ENCODE data around the gene CDH13. TPM values are rescaled to one million over a fixed set of nuclear protein-coding genes. Genes with fewer than 3 reads are reported as not detected.

Gene CDH13
- polyA plus RNA-seq, 3 donors: 1.0 to 7.7 (median 2.8) TPM

DNA sequence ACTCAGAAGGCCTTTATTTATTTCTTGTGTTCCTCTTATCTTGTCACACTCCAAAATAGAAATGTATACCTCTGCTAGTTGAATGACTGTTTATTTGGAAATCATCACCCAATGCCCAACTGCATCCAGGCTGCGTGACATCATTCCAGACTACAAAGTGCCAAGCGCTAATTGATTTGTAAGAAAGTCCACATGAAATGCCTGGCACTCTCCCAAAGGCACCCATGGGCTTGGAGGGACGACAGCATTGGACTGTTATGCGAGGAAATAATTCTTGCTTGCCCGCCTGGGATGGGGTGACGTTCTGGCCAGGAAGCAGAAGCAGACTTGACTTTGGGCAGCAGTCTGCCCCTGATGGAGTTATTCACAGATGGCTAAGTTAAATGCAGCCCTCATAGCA, 165.9 kb downstream of the CDH13 start:
- WGBS, 3 donors: 76 to 90% (median 84%) methylated on average over 6 of the region's 6 CpGs
- no peak overlapping the region for H3K27ac ChIP-seq (ENCODE audit: low read depth, low read length)

- no peak overlapping the region for H3K27ac ChIP-seq (ENCODE audit: low read depth, low read length)
- WGBS, 3 donors: 62 to 76% (median 65%) methylated on average over 10 of the region's 10 CpGs
These were observed 166.9 kb downstream of the CDH13 start for GRCh38 chr16:82793528-82794245.

DNA sequence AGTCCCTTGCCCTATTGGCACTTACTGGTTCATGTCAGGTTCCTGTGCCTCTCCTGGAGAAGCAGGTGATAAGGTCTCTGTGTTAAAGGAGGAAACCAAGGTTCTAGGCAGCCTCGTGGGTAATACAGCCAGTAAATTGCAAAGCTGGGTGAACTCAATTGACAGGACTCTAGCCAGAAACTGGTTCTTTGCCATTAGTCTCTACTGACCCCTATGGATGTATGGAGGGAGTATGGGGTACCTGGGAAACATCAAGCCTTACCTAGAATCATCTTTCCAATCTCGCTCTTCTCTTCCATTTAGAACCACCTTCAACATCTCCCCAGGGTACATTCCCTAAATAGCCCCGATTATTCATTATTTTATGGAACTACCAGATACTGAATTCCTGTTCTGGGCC, 169.3 kb downstream of the CDH13 start:
- WGBS, 3 donors: 56 to 75% (median 74%) methylated on average over 3 of the region's 3 CpGs

GRCh38 chr16:82801361-82801760, 174.6 kb downstream of the CDH13 start:
- WGBS, 3 donors: 82 to 88% (median 84%) methylated on average over 4 of the region's 4 CpGs
- no peak overlapping the region for H3K27ac ChIP-seq (ENCODE audit: low read depth, low read length)

More for the DNA sequence above, 169.3 kb downstream of the CDH13 start:
- H3K27ac ChIP-seq (ENCODE audit: low read depth, low read length): no peak overlapping the region

DNA sequence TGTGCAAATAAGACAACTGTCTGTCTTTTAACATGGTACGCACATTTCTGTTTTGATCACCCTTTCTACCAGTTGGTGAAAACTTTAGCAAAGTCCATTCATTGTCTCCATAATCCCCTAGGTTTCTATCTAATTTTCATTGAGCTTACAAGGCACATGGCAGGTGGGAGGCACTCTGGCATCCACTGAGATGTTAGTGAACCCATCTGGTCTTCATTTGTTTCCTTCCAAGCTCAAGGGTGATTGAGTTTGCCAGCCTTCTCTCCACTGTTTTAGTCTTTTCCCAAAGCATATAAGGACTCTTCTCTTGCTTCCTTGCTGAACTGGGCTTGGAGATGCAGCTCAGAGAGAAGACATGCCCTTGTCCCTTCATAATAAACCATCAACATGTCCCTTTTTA, 179.1 kb downstream of the CDH13 start:
- 81 to 100% (median 96%) methylated on average over 1 of the region's 1 CpG for WGBS, 3 donors
- no peak overlapping the region for H3K27ac ChIP-seq (ENCODE audit: low read depth, low read length)

DNA sequence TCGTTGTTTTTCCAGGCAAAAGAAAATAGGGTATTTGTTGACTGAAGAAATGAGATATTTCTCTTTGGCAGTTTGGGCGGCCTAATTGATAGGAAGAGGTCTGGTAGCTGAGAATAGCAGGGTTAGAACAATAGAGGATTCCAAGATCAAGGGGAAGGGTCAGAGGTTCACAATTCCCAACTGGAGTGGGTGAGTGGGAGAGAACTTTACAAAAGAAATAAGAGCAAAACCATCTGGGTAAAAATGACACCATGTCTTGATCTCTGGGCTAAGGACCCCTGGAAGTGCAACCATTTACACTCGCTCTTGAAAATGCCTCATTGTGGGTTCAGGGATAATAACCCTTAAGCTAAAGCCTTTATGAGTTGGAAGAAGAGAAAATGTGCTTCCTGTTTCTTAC, 180.5 kb downstream of the CDH13 start:
- no peak overlapping the region for H3K27ac ChIP-seq (ENCODE audit: low read depth, low read length)
- WGBS, 3 donors: 49 to 54% (median 50%) methylated on average over 3 of the region's 3 CpGs

DNA sequence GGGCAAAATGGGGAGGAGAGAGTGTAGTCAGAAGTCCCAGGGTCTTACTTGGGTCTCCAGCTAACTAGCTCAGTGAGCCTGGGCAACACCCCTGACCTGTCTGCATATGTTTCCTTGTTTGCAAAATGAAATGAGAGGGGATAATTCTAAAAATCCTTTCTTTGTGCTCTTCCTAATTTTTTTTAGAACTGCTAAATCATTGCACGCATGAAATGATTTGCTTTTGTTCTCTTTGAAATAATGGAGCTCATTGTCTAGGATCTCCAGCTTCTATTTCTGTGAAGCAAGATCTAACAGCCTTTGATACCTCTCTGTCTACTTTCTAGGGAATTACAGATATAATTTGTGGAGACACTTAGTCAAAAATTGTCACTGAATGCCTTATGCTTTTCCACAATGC, 181.3 kb downstream of the CDH13 start:
- 58 to 91% (median 76%) methylated on average over 1 of the region's 1 CpG for WGBS, 3 donors
- H3K27ac ChIP-seq (ENCODE audit: low read depth, low read length): no peak overlapping the region

GRCh38 chr16:82810077-82810476, 183.3 kb downstream of the CDH13 start:
- WGBS, 3 donors: 53 to 72% (median 71%) methylated on average over 6 of the region's 6 CpGs

GRCh38 chr16:82814059-82814458, 187.3 kb downstream of the CDH13 start:
- no peak overlapping the region for H3K27ac ChIP-seq (ENCODE audit: low read depth, low read length)
- WGBS, 3 donors: 67 to 79% (median 70%) methylated on average over 3 of the region's 3 CpGs

More at GRCh38 chr16:82810077-82810476, 183.3 kb downstream of the CDH13 start:
- H3K27ac ChIP-seq (ENCODE audit: low read depth, low read length): no peak overlapping the region

DNA sequence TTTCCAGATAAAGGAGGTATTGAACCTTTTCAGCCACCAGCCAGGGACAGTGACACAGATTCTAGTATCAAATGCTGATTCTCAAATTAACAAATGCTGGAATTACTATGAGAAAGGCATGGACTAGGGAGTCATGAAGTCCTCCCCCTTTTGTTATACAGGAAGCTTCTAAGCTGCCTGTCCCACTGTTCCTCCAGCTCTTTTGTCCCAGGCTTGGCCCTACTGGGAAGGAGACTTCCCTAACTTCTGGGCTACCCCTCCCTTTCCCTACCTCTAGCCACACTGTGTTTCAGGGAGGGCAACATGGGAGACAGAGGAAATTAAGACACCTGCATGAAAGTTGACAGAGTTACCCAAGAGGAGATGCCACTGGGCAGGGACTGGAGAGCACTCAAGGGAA, 192.5 kb downstream of the CDH13 start:
- no peak overlapping the region for H3K27ac ChIP-seq (ENCODE audit: low read depth, low read length)

DNA sequence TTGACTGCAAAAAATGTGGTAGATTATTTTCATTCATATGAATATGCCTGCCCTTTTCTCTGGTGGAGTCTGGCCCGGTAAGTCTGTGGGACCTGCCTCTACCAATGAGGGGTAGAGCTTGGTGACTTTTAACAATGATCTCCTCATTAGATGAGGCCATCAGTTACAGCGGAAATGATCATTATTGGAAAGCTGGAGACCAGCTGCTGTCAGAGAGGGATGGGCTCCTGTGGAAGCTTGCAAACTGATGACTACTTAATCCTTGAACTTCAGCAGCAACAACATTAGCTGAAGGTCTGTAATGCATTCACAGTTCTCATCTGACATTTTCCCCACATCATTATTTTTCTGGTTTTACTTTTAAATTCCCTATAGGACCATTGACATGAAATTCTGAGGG, 194.1 kb downstream of the CDH13 start:
- no peak overlapping the region for H3K27ac ChIP-seq (ENCODE audit: low read depth, low read length)
- WGBS, 3 donors: 74 to 92% (median 89%) methylated on average over 2 of the region's 2 CpGs

DNA sequence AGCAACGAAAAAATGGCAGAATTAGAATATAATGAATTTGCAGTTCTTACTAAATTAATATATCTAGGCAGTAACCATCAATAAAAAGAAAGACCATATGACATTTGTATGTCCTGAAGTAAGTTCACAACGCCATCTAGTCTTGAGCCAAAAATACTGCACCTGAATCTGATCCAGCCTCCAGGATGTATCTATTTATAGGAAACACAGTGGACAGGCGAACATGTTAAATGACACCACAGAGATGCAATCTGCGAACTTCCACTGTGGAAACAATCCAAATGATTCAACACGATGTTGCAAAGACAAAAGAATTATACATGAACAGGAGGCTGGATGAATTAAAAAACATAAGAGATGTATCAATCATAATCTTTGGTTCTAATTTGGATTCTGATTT, 197.6 kb downstream of the CDH13 start:
- no peak overlapping the region for H3K27ac ChIP-seq (ENCODE audit: low read depth, low read length)
- WGBS, 3 donors: 66 to 80% (median 75%) methylated on average over 5 of the region's 5 CpGs

- no peak overlapping the region for H3K27ac ChIP-seq (ENCODE audit: low read depth, low read length)
- 77 to 85% (median 81%) methylated on average over 6 of the region's 6 CpGs for WGBS, 3 donors
These were observed 202.5 kb downstream of the CDH13 start for GRCh38 chr16:82829301-82829700.

DNA sequence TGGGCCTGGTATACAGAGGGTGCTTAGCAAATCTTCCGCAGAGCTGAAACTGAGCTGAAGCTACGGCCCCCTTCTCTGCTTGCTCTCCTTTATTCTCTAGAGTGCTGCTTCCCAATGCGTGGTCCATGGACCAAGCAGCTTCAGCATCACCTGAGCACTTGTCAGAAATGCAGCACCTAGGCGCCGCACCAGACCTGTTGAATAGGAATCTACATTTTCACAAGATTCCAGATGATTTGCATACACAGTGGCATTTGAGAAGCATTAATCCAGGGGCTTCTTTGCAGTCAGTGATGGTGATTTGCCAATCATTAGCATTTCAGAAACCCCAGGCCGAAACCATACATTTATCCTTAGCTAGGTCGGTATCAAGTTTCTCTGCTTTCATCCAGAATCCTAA, 204.2 kb downstream of the CDH13 start:
- 64 to 89% (median 83%) methylated on average over 7 of the region's 7 CpGs for WGBS, 3 donors
- H3K27ac ChIP-seq (ENCODE audit: low read depth, low read length): no peak overlapping the region

DNA sequence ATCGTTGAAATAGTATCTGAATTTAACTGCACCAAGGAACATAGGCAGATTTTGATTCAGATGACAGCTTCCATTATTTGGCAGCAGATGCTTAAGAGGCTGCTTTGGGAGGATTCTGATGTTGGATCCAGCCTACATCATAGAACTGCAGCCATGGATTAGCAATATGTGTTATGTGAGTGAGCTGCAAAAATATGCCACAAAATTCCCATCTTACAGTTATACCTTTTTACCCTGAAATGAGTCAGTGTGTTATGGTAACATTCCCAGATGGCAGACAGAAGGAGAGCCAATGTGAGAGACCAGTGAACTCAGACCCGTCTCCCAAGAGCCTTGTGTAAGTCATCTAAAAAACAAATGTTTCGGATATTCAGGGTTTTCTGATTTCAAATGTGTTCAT, 206.1 kb downstream of the CDH13 start:
- WGBS, 3 donors: 66 to 76% (median 68%) methylated on average over 3 of the region's 3 CpGs

DNA sequence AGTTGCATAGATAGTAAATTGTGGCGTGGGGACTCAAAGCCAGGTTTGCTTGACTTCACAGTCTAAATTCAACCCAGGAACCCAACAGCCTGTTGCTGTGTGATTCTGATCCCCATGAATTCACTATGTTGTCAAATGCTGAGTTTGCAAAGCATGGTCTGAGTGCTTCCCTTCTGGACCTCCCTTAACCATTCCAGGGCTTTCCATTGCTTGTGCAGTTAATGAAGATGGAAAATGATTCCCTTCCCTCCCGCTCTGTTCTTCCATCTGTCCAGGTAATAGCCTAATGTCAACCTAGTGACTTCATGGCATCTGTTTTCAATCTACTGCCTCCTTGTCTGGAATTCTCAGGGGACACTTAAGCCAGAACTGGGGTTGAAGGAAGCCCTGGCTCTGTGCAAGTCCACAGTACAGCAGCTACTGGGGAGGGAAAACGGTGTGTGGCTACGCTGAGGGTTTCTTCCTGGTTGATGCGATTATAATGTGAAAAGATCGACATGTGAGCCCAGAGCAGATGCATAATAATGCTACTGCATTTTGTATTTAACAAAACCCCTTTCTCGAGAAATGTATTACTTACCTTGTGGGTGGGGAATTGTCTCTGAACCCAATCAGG, 206.7 kb downstream of the CDH13 start:
- 73 to 84% (median 83%) methylated on average over 7 of the region's 7 CpGs for WGBS, 3 donors
- no peak overlapping the region for H3K27ac ChIP-seq (ENCODE audit: low read depth, low read length)

More for the DNA sequence above, 206.1 kb downstream of the CDH13 start:
- H3K27ac ChIP-seq (ENCODE audit: low read depth, low read length): no peak overlapping the region

- H3K27ac ChIP-seq (ENCODE audit: low read depth, low read length): no peak overlapping the region
- WGBS, 3 donors: 67 to 72% (median 69%) methylated on average over 8 of the region's 8 CpGs
These were observed 207.5 kb downstream of the CDH13 start for GRCh38 chr16:82834151-82834815.

- H3K27ac ChIP-seq (ENCODE audit: low read depth, low read length): no peak overlapping the region
- WGBS, 3 donors: 76 to 96% (median 88%) methylated on average over 5 of the region's 5 CpGs
These were observed 208.9 kb downstream of the CDH13 start for GRCh38 chr16:82835487-82836155.

GRCh38 chr16:82841108-82841507, 214.3 kb downstream of the CDH13 start:
- 70 to 87% (median 84%) methylated on average over 3 of the region's 3 CpGs for WGBS, 3 donors

More at GRCh38 chr16:82841108-82841507, 214.3 kb downstream of the CDH13 start:
- H3K27ac ChIP-seq (ENCODE audit: low read depth, low read length): no peak overlapping the region
